Measurements from ENCODE around the gene ERRFI1.
"Not testable (repeated sequence)": the region's sequence is repeated elsewhere in the genome, so short reads cannot be mapped to it uniquely, and the experiment has no call there.

The ERRFI1 gene

GRCh38 chr1:7963841-7964240 is 62.3 kb downstream of the ERRFI1 start:
- not testable (repeated sequence) for DNase-seq

- not testable (repeated sequence) for DNase-seq
Measured at GRCh38 chr1:7963378-7963730, 62.8 kb downstream of the ERRFI1 start.

GRCh38 chr1:7962636-7963377 is 63.3 kb downstream of the ERRFI1 start:
- DNase-seq: no peak

- DNase-seq: no peak
Measured at GRCh38 chr1:7962014-7962335, 64.1 kb downstream of the ERRFI1 start.

Measured in amniotic stem cell (primary cell).